ENCODE data around the gene SIRPB2.

GRCh38 chr20:1517010-1517409 lies 25.8 kb upstream of the SIRPB2 start:
- TF ChIP-seq CTCF (IDR thresholded peaks at IDR 0.05), result no peak
- no peak for TF ChIP-seq ZFX (IDR thresholded peaks at IDR 0.05; ENCODE audit: borderline replicate concordance)
